HUES6 (cell line): ENCODE measurements around the gene DAB1.

ENCODE experiments used
- H3K27ac ChIP-seq: 2 replicates; pipeline ENCODE4 v1.7.0; 2013; ENCODE audit warnings: low read depth, mild to moderate bottlenecking, low read length, inconsistent platforms
- H3K27me3 ChIP-seq: 2 replicates; pipeline ENCODE4 v1.6.1; 2013; ENCODE audit warnings: low read length; ENCODE audit not compliant: control insufficient read depth, insufficient read depth
- H3K36me3 ChIP-seq: 2 replicates; pipeline ENCODE4 v1.6.1; 2013; ENCODE audit warnings: low read length; ENCODE audit not compliant: control insufficient read depth, insufficient read depth
- H3K4me1 ChIP-seq: 2 replicates; pipeline ENCODE4 v1.6.1; 2013; ENCODE audit warnings: low read length; ENCODE audit not compliant: control insufficient read depth, insufficient read depth
- H3K4me3 ChIP-seq: 2 replicates; pipeline ENCODE4 v1.5.1; 2013; ENCODE audit warnings: low read depth, low read length
- H3K9ac ChIP-seq: one replicate; pipeline ENCODE4 v1.6.1; 2013; ENCODE audit warnings: mild to moderate bottlenecking, low read length
- H3K9me3 ChIP-seq: 2 replicates; pipeline ENCODE4 v1.6.1; 2013; ENCODE audit warnings: low read depth, low read length; ENCODE audit not compliant: control insufficient read depth, insufficient read depth

The DAB1 gene

DNA sequence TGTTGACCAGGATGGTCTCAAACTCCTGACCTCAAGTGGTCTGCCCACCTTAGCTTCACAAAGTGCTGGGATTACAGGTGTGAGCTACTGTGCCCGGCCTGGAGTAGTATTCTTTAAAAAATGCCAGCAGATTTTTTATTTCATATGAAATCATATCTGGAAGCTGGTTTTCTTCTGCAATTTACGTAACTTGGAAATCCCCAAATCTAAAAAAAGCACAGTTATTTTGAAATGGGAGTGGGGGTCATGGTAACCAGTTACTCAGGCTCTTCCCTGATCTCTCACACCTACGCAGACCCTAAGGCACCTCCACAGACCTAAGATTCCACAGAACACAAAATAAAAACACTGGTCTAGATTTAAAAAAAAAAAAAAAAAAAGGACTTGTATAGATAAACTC is 219.8 kb downstream of the DAB1 start:
- no peaks in the 10 kb centered on the region for H3K9me3 ChIP-seq
- no peak overlapping the region for H3K27ac ChIP-seq
- no peak overlapping the region for H3K4me3 ChIP-seq
- no peak overlapping the region for H3K9ac ChIP-seq
- peaks cover 56% of the 10 kb centered on the region for H3K27me3 ChIP-seq
- peaks cover 37% of the 10 kb centered on the region for H3K4me1 ChIP-seq
- no peaks in the 10 kb centered on the region for H3K36me3 ChIP-seq

DNA sequence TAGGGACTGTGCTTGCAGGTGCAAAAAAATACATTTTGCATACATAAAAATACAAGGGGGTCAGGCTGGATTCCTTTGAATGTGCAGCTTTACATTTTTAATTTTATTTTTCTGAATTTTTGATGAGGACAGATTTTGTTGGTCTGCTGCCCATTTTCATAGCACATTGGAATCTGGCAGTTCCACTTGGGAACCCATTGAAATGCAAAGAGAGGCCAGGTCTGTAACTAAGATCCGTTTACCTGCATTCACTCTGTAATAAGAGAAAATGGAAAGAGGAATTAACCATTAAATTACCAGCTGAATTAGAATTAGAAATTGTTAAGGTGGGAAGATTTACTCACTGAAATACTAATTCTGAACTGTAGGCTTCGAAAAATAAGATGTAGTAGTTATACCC is 221.6 kb downstream of the DAB1 start:
- no peak overlapping the region for H3K9ac ChIP-seq
- no peaks in the 10 kb centered on the region for H3K36me3 ChIP-seq
- H3K9me3 ChIP-seq, result no peaks in the 10 kb centered on the region
- no peak overlapping the region for H3K4me3 ChIP-seq
- H3K4me1 ChIP-seq, result peaks cover 47% of the 10 kb centered on the region
- no peak overlapping the region for H3K27ac ChIP-seq
- peaks cover 53% of the 10 kb centered on the region for H3K27me3 ChIP-seq

DNA sequence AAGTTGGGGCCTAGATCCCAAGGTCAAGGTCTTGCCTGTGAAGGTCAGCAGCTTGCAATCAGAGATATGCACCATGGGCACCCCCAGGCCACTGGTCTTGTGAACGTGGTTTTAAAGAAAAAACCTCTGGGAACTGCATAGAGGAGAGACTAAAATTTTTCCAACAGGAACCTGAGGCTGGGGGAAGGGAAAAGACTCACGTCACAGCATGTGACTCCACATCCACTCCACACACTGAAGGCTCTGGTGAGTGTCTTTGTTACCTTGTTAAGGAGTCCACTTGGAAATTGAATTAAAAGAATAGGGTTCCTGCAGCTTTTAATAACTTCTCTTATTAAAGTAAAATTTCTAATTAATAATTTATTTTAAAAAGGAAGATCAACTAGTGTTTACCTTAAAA is 224.9 kb downstream of the DAB1 start:
- Histone ChIP-seq H3K9me3 (no peaks in the 10 kb centered on the region), H3K4me1 (peaks cover 30% of the 10 kb centered on the region), H3K4me3 (no peak overlapping the region), H3K9ac (no peak overlapping the region), H3K36me3 (no peaks in the 10 kb centered on the region), H3K27ac (no peak overlapping the region), H3K27me3 (peaks cover 27% of the 10 kb centered on the region)

DNA sequence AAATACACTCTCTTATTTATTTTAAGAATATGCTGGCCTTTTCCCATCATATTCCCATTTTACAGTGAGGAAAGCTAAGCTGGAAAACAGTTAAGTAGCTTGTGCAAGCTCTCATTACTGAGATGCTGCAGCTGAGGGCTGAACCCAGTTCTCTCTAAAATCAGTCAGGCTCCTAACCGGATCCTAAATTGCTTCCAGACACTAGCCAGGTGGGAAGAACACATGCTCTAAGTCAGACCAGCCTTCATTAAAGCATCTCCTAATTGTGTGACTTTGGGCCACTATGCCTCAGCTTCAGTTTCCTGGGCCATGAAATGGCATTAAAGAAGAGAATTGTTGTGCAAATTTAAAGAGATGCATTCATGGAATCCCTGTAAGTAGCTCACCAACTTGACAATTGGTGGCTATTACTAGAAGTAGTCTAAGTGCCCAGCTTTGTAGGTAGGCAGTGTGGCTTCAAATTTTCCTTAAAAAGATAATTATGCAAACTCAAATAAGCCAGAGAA is 228.4 kb downstream of the DAB1 start:
- peaks cover 18% of the 10 kb centered on the region for H3K4me1 ChIP-seq
- no peak overlapping the region for H3K9ac ChIP-seq
- no peaks in the 10 kb centered on the region for H3K9me3 ChIP-seq
- H3K4me3 ChIP-seq, result no peak overlapping the region
- H3K27me3 ChIP-seq, result no peaks in the 10 kb centered on the region; the same call in 1 of the 2 replicates
- H3K36me3 ChIP-seq, result no peaks in the 10 kb centered on the region
- H3K27ac ChIP-seq, result no peak overlapping the region

GRCh38 chr1:57192222-57192621 is 231.6 kb downstream of the DAB1 start:
- H3K27ac ChIP-seq, result no peak overlapping the region
- no peaks in the 10 kb centered on the region for H3K36me3 ChIP-seq
- H3K4me3 ChIP-seq, result no peak overlapping the region
- H3K27me3 ChIP-seq, result no peaks in the 10 kb centered on the region
- no peak overlapping the region for H3K9ac ChIP-seq
- H3K4me1 ChIP-seq, result peaks cover 7% of the 10 kb centered on the region; the same call in 1 of the 2 replicates
- no peaks in the 10 kb centered on the region for H3K9me3 ChIP-seq

DNA sequence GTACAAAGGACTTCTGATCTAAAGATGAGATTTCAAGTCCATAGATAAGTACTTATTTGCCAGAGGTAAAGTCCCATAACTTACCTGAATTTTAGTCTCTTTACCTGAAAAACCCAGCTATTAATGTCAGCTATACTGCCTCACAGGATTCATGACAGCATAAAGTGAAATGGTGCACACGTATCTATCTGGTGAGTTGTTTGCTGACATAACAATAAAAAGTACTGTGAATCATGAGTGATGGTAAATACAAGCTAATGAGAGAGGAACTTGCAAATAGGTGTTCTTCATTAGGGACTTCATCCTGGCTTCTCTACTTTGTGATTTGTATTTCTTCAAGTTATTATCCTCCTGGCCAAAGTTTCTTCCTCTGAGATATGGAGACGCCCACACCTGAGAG is 233.0 kb downstream of the DAB1 start:
- H3K9ac ChIP-seq, result no peak overlapping the region
- H3K9me3 ChIP-seq, result no peaks in the 10 kb centered on the region
- H3K27me3 ChIP-seq, result no peaks in the 10 kb centered on the region
- no peak overlapping the region for H3K27ac ChIP-seq
- no peaks in the 10 kb centered on the region for H3K36me3 ChIP-seq
- peaks cover 4% of the 10 kb centered on the region; the same call in 1 of the 2 replicates for H3K4me1 ChIP-seq
- H3K4me3 ChIP-seq, result no peak overlapping the region

- no peaks in the 10 kb centered on the region for H3K4me1 ChIP-seq
- H3K27ac ChIP-seq, result no peak overlapping the region
- H3K9ac ChIP-seq, result no peak overlapping the region
- 0 out of 2 replicates have a peak, but pooled peaks cover 3% of the 10 kb centered on the region for H3K27me3 ChIP-seq
- no peaks in the 10 kb centered on the region for H3K36me3 ChIP-seq
- H3K9me3 ChIP-seq, result no peaks in the 10 kb centered on the region
- no peak overlapping the region for H3K4me3 ChIP-seq
Observed at GRCh38 chr1:57188168-57188567, 235.7 kb downstream of the DAB1 start.

GRCh38 chr1:57186455-57186854 is 237.4 kb downstream of the DAB1 start:
- Histone ChIP-seq H3K27me3 (0 out of 2 replicates have a peak, but pooled peaks cover 3% of the 10 kb centered on the region), H3K36me3 (no peaks in the 10 kb centered on the region), H3K9ac (no peak overlapping the region), H3K27ac (no peak overlapping the region), H3K9me3 (no peaks in the 10 kb centered on the region), H3K4me1 (no peaks in the 10 kb centered on the region), H3K4me3 (no peak overlapping the region)

- peaks cover 3% of the 10 kb centered on the region; the same call in 1 of the 2 replicates for H3K9me3 ChIP-seq
- no peak overlapping the region for H3K9ac ChIP-seq
- H3K27ac ChIP-seq, result no peak overlapping the region
- no peaks in the 10 kb centered on the region for H3K27me3 ChIP-seq
- no peak overlapping the region for H3K4me3 ChIP-seq
- no peaks in the 10 kb centered on the region for H3K4me1 ChIP-seq
- H3K36me3 ChIP-seq, result no peaks in the 10 kb centered on the region
Observed at GRCh38 chr1:57179001-57179400, 244.9 kb downstream of the DAB1 start.

DNA sequence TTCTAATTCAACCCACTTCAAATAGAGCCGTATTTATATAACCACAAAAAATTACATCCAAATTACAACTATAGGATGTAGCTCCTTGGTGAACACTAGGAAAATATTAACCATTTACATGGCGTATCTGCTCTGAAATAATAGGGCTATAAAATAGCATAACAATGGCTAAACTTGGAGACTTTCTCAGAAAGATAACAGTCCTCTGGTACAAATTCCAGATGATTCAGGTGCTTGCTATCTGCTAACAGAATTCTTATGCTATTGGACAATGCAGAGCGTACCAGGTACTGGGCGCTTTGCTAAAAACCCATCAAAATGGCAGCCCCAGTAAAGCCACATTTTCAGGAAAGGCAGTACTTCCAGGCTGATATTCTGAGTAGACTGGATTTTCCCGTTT is 248.4 kb downstream of the DAB1 start:
- Histone ChIP-seq H3K9me3 (peaks cover 7% of the 10 kb centered on the region; the same call in 1 of the 2 replicates), H3K9ac (no peak overlapping the region), H3K27ac (no peak overlapping the region), H3K27me3 (no peaks in the 10 kb centered on the region), H3K4me1 (peaks cover 10% of the 10 kb centered on the region; the same call in 1 of the 2 replicates), H3K4me3 (no peak overlapping the region), H3K36me3 (no peaks in the 10 kb centered on the region)

DNA sequence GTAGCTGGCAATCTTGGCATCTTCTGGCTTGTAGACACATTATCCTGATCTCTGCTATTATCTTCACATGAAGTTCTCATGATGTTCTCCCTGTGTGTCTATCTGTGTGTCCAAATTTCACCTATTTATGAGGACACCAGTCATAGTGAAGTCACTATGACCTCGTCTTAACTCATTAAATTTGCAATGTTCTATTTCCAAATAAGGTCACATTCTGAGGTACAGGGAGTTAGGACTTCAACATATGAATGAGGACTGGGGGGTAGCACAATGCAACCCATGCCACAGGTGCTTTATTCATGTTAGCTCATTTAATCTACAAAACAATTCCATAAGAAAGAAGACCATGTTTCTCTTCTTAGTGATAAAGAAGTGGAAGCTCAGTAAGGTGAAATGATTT is 251.8 kb downstream of the DAB1 start:
- H3K27me3 ChIP-seq, result no peaks in the 10 kb centered on the region
- H3K27ac ChIP-seq, result no peak overlapping the region
- no peak overlapping the region for H3K9ac ChIP-seq

More for the DNA sequence above, 251.8 kb downstream of the DAB1 start:
- no peak overlapping the region for H3K4me3 ChIP-seq
- H3K36me3 ChIP-seq, result no peaks in the 10 kb centered on the region
- H3K4me1 ChIP-seq, result peaks cover 10% of the 10 kb centered on the region; the same call in 1 of the 2 replicates
- H3K9me3 ChIP-seq, result peaks cover 7% of the 10 kb centered on the region; the same call in 1 of the 2 replicates
